HepG2 (cell line): ENCODE results near the gene RAB3A. TPM values are rescaled to one million over a fixed set of nuclear protein-coding genes. Genes with fewer than 3 reads are reported as not detected.

ENCODE experiments used
- ATAC-seq: fragments of 200-7000 bp; cut with Tn5 transposase; 3 replicates; pipeline ENCODE4 v1.9.1; 2020; ENCODE audit warnings: mild to moderate bottlenecking, moderate library complexity
- BruUV-seq: library from RNA; stranded (reverse); fragments of 400-500 nt; replicated peaks from 2 replicates; lab custom pipeline; 2021; lab: Mats Ljungman, UMichigan
- CTCF ChIA-PET: fragments of 300-600 bp; formaldehyde crosslinking; extraction: SDS; loops from one replicate; lab custom pipeline; 2021; ENCODE audit warnings: low total read pairs, inconsistent platforms, low intra/inter-chr PET ratio; lab: Yijun Ruan, JAX
- POLR2A ChIA-PET: fragments of 350-600 bp; sonication (Branson Sonifier 250); formaldehyde crosslinking; loops from one replicate; lab custom pipeline; 2020; ENCODE audit warnings: antibody characterized with exemption, inconsistent platforms; lab: Yijun Ruan, JAX
- DNase-seq: peaks from one replicate; pipeline ENCODE4 v3.0.0-alpha.2; 2015; ENCODE audit warnings: low spot score
- FAIRE-seq: peaks from 3 replicates; lab custom pipeline; 2011; peaks lifted over from hg19 to GRCh38; lab: Jason Lieb, UNC
- H2AFZ ChIP-seq: one replicate; pipeline ENCODE4 v1.6.1; 2011; ENCODE audit warnings: low read length, inconsistent platforms
- H3K27ac ChIP-seq: fragments of 300-600 bp; 3 replicates; pipeline ENCODE4 v1.8.0; 2011; ENCODE audit warnings: mixed run types, mild to moderate bottlenecking, mixed read lengths, low read length, inconsistent platforms; ENCODE audit not compliant: insufficient read depth; ENCODE audit errors: extremely low read length
- H3K27me3 ChIP-seq, 2 experiments: fragments of 200-600 bp in 1 of 2; 2 replicates in 1 of 2; 3 replicates in 1 of 2; pipeline versions ENCODE4 v1.6.0 to v1.8.0; 2011; ENCODE audit warnings: low read length in 2 of 2, mild to moderate bottlenecking in 2 of 2, moderate library complexity in 2 of 2, inconsistent platforms in 1 of 2; ENCODE audit not compliant: insufficient read depth in 2 of 2, control insufficient read depth in 1 of 2
- H3K36me3 ChIP-seq, 2 experiments: fragments of 200-600 bp in 1 of 2; replicated peaks in 1 of 2; 2 replicates in 1 of 2; 3 replicates in 1 of 2; pipeline versions ENCODE4 v1.5.1 to v1.8.0; 2011; ENCODE audit warnings: low read length in 2 of 2, inconsistent platforms in 1 of 2; ENCODE audit not compliant: insufficient read depth in 2 of 2, control insufficient read depth in 1 of 2
- H3K4me1 ChIP-seq: 2 replicates; pipeline ENCODE4 v1.5.1; 2012; ENCODE audit warnings: low read length, inconsistent platforms; ENCODE audit not compliant: insufficient read depth
- H3K4me2 ChIP-seq: 2 replicates; pipeline ENCODE4 v1.6.0; 2011; ENCODE audit warnings: low read depth, low read length, inconsistent platforms
- H3K4me3 ChIP-seq, 3 experiments: fragments of 200-600 bp in 1 of 3; sonication (generic), shearing (Covaris generic) in 1 of 3; replicated peaks in 1 of 3; 2 replicates each; pipeline ENCODE4 v1.5.1; 2011 to 2016; ENCODE audit warnings: low read length in 3 of 3, inconsistent platforms in 2 of 3, low read depth in 2 of 3, mild to moderate bottlenecking in 2 of 3, control low read depth in 1 of 3, mixed read lengths in 1 of 3; ENCODE audit not compliant: insufficient read depth in 1 of 3
- H3K79me2 ChIP-seq: one replicate; pipeline ENCODE4 v1.6.1; 2011; ENCODE audit warnings: low read length, inconsistent platforms; ENCODE audit not compliant: insufficient read depth
- H3K9ac ChIP-seq: 2 replicates; pipeline ENCODE4 v1.6.0; 2011; ENCODE audit warnings: mild to moderate bottlenecking, low read depth, low read length, inconsistent platforms; ENCODE audit not compliant: insufficient read depth
- H3K9me3 ChIP-seq: 2 replicates; pipeline ENCODE4 v1.5.1; 2012; ENCODE audit warnings: mild to moderate bottlenecking, low read length
- H4K20me1 ChIP-seq: 2 replicates; pipeline ENCODE4 v1.6.0; 2011; ENCODE audit warnings: inconsistent platforms, mild to moderate bottlenecking, low read length, moderate library complexity; ENCODE audit not compliant: insufficient read depth
- ARID5B ChIP-seq: IDR thresholded peaks from 2 replicates; pipeline ENCODE4 v1.4.0; 2020; ENCODE audit warnings: mild to moderate bottlenecking, missing genetic modification reagents
- ATF6 ChIP-seq: sonication (generic); formaldehyde crosslinking; conservative IDR thresholded peaks from 2 replicates; pipeline ENCODE4 v1.4.0; 2020; ENCODE audit warnings: missing genetic modification reagents
- BHLHE40 ChIP-seq: IDR thresholded peaks from 2 replicates; pipeline ENCODE4 v1.6.1; 2011; ENCODE audit warnings: low read length, improper control_type of control experiment
- FOXK1 ChIP-seq: sonication (generic); formaldehyde crosslinking; IDR thresholded peaks from 2 replicates; pipeline ENCODE4 v1.4.0; 2020; ENCODE audit warnings: low read depth, missing genetic modification reagents, borderline replicate concordance
- GTF2F1 ChIP-seq: fragments of 150-350 bp; IDR thresholded peaks from 2 replicates; pipeline ENCODE4 v1.6.1; 2014; ENCODE audit warnings: low read length
- KDM6A ChIP-seq: IDR thresholded peaks from 2 replicates; pipeline ENCODE4 v1.6.1; 2016; ENCODE audit warnings: low read depth
- KLF16 ChIP-seq, 2 experiments: sonication (generic) in 1 of 2; formaldehyde crosslinking in 1 of 2; IDR thresholded peaks; 2 replicates each; pipeline versions ENCODE4 v1.6.1 to v1.8.0; 2016 to 2023; ENCODE audit warnings: missing genetic modification reagents in 2 of 2, missing compliant biosample characterization in 1 of 2
- MIER2 ChIP-seq: IDR thresholded peaks from 2 replicates; pipeline ENCODE4 v1.6.1; 2016; ENCODE audit warnings: missing biosample characterization, missing genetic modification reagents
- MXD3 ChIP-seq: IDR thresholded peaks from 2 replicates; pipeline ENCODE4 v1.6.1; 2016; ENCODE audit warnings: mild to moderate bottlenecking, missing biosample characterization, missing genetic modification reagents
- MXD4 ChIP-seq: IDR thresholded peaks from 2 replicates; pipeline ENCODE4 v1.6.1; 2016; ENCODE audit warnings: mild to moderate bottlenecking, missing biosample characterization, missing genetic modification reagents
- MYNN ChIP-seq: sonication (generic); formaldehyde crosslinking; IDR thresholded peaks from 2 replicates; pipeline ENCODE4 v1.4.0; 2020; ENCODE audit warnings: mild to moderate bottlenecking, low read depth, missing genetic modification reagents
- POLR2A ChIP-seq, 2 experiments: IDR thresholded peaks; 2 replicates each; pipeline ENCODE4 v1.6.1; 2011; ENCODE audit warnings: low read depth in 2 of 2, low read length in 2 of 2, mild to moderate bottlenecking in 1 of 2, moderate library complexity in 1 of 2; ENCODE audit not compliant: insufficient read depth in 1 of 2
- SAP130 ChIP-seq: IDR thresholded peaks from 2 replicates; pipeline ENCODE4 v1.6.1; 2016; ENCODE audit warnings: low read depth
- SOX13 ChIP-seq, 3 experiments: fragments of 450-650 bp in 1 of 3; sonication (generic) in 1 of 3; formaldehyde crosslinking in 1 of 3; IDR thresholded peaks in 2 of 3; conservative IDR thresholded peaks in 1 of 3; 2 replicates each; pipeline versions ENCODE4 v1.5.0 to v1.6.1; 2016 to 2020; ENCODE audit warnings: antibody characterized with exemption in 1 of 3, mild to moderate bottlenecking in 1 of 3, missing compliant biosample characterization in 1 of 3, missing genetic modification reagents in 1 of 3, moderate library complexity in 1 of 3
- SOX5 ChIP-seq: IDR thresholded peaks from 2 replicates; pipeline ENCODE4 v1.6.1; 2016; ENCODE audit warnings: borderline replicate concordance
- STAT5B ChIP-seq: sonication (generic); formaldehyde crosslinking; IDR thresholded peaks from 2 replicates; pipeline ENCODE4 v1.4.0; 2020; ENCODE audit warnings: missing genetic modification reagents
- ZNF629 ChIP-seq: sonication (generic); formaldehyde crosslinking; conservative IDR thresholded peaks from 2 replicates; pipeline ENCODE4 v1.5.0; 2020; ENCODE audit warnings: missing genetic modification reagents
- ZNF704 ChIP-seq: sonication (generic); formaldehyde crosslinking; IDR thresholded peaks from 2 replicates; pipeline ENCODE4 v1.8.1; 2023; ENCODE audit warnings: mild to moderate bottlenecking, inconsistent platforms, moderate library complexity, missing genetic modification reagents, borderline replicate concordance
- ZNF850 ChIP-seq: sonication (generic); formaldehyde crosslinking; conservative IDR thresholded peaks from 2 replicates; pipeline ENCODE4 v1.9.0; 2021; ENCODE audit warnings: mild to moderate bottlenecking, missing genetic modification reagents
- WGBS: methylation state at CpG from one replicate; pipeline ENCODE4 v1.1.6; 2017; ENCODE audit warnings: low lambda C conversion rate; 5-methylcytosine and 5-hydroxymethylcytosine counted together
- in situ Hi-C: cut with HindIII; loops from 2 replicates; pipeline ENCODE4 v1.10.0; 2017; ENCODE audit warnings: low pct_unique_long_range_greater_than_20kb; ENCODE audit not compliant: extremely low pct_ligation_motif_present
- intact Hi-C: fragments of 100-400 bp; cut with micrococcal nuclease; formaldehyde crosslinking; loops from one replicate; pipeline ENCODE4 v1.10.0; 2022; ENCODE audit not compliant: unreplicated experiment
- polyA plus RNA-seq, 8 experiments: library from polyadenylated mRNA; depleted of rRNA in 3 of 8; stranded (reverse) in 7 of 8; unstranded in 1 of 8; fragments of >200 nt; fragmentation: Illumina TruSeq in 4 of 8; extraction: Trizol in 4 of 8; gene quantifications; 2 replicates each; pipeline versions ENCODE4 v1.2.1 to v1.2.3, GENCODE V29; 2011 to 2016; ENCODE audit warnings: low read depth in 4 of 8, missing spikeins in 1 of 8, mixed read lengths in 1 of 8; ENCODE audit not compliant: insufficient read depth in 1 of 8
- total RNA-seq, 5 experiments: library from RNA; depleted of rRNA; stranded (reverse); fragments of >200 nt; fragmentation: Illumina TruSeq; extraction: Trizol; gene quantifications; 2 replicates each; pipeline ENCODE4 v1.2.3, GENCODE V29; 2016; ENCODE audit warnings: low read depth in 1 of 5

Gene RAB3A
- total and polyA plus RNA-seq, 2 of the 13 experiments (the other 11 are each of a cell fraction or from before 2014, with no cell fraction given) = 0.58 to 0.98 TPM

- H3K79me2 ChIP-seq = no peaks in the 10 kb centered on the region
- 15% methylated on average over 12 of the region's 12 CpGs for WGBS
- H3K9ac ChIP-seq = no peak overlapping the region
- no peak for DNase-seq
- no peak overlapping the region for H3K4me2 ChIP-seq
- no peak overlapping the region for H2AFZ ChIP-seq
- FAIRE-seq = no peak
- no peak overlapping the region for H3K4me3 ChIP-seq
- H3K27ac ChIP-seq = no peak overlapping the region
- intact Hi-C loops = no loop called here
- H3K9me3 ChIP-seq = no peaks in the 10 kb centered on the region
- no peaks in the 10 kb centered on the region for H4K20me1 ChIP-seq
- ATAC-seq = no peak
- in situ Hi-C loops = no loop called here
- ChIA-PET POLR2A (no interaction called here), CTCF (no interaction called here)
- H3K4me1 ChIP-seq = no peaks in the 10 kb centered on the region
- H3K36me3 ChIP-seq = no peaks in the 10 kb centered on the region
- BruUV-seq = no TSS peak
- H3K27me3 ChIP-seq = no peaks in the 10 kb centered on the region; a peak in 1 of 5 replicates
- TF ChIP-seq BHLHE40 = peak; percentile 74
- TF ChIP-seq ATF6 (CRISPR knock-in tag) = no peak
- no peak for TF ChIP-seq MYNN
- TF ChIP-seq SOX5 = peak; percentile 64; the same call in 1 of the 2 replicates
- TF ChIP-seq MXD3 = 0 out of 2 replicates have a peak, but pooled peaks have one; percentile 39
- peak; percentile 9; the same call in 1 of the 2 replicates for TF ChIP-seq ARID5B (CRISPR knock-in tag)
- TF ChIP-seq FOXK1 (CRISPR knock-in tag) = peak; percentile 25; the same call in 1 of the 2 replicates
- no peak for TF ChIP-seq POLR2A (IDR thresholded peaks at IDR 0.05; ENCODE audit: insufficient read depth in 1 of 2, low read depth in 2 of 2, low read length in 2 of 2)
- TF ChIP-seq ZNF629 = peak; percentile 84
- TF ChIP-seq SOX13 (IDR thresholded peaks at IDR 0.05) = no peak
- TF ChIP-seq SOX13 (CRISPR knock-in tag; conservative IDR thresholded peaks at IDR 0.05 in 1 of 2, IDR thresholded peaks at IDR 0.05 in 1 of 2) = peak in 1 of 2 experiments; percentile 46; a peak in 2 of 4 replicates
- peak; percentile 69; the same call in 1 of the 2 replicates for TF ChIP-seq MXD4 (CRISPR knock-in tag)
- TF ChIP-seq ZNF850 (CRISPR knock-in tag) = no peak
- 0 out of 4 replicates have a peak, but pooled peaks of 1 of the 2 experiments have one; percentile 30 for TF ChIP-seq KLF16 (CRISPR knock-in tag; IDR thresholded peaks at IDR 0.05)
- TF ChIP-seq MIER2 = peak; percentile 93
- peak; percentile 62 for TF ChIP-seq SAP130 (CRISPR knock-in tag)
- TF ChIP-seq ZNF704 = no peak
- TF ChIP-seq GTF2F1 = no peak
- no peak for TF ChIP-seq KDM6A (CRISPR knock-in tag)
- 0 out of 2 replicates have a peak, but pooled peaks have one; percentile 32 for TF ChIP-seq STAT5B (CRISPR knock-in tag)
These were observed 35.5 kb upstream of the RAB3A start for GRCh38 chr19:18239303-18239702.
